ENCODE data around the gene NCAN.
"Not testable (repeated sequence)": the region's sequence is repeated elsewhere in the genome, so short reads cannot be mapped to it uniquely, and the experiment has no call there.

NCAN gene

GRCh38 chr19:19201697-19202630 is 9.8 kb upstream of the NCAN start:
- DNase-seq: no peak

GRCh38 chr19:19202707-19203011 is 9.1 kb upstream of the NCAN start:
- no peak for DNase-seq

- peak; percentile 85 for DNase-seq
Observed at GRCh38 chr19:19203012-19203856, 8.5 kb upstream of the NCAN start, which contains the start of gene NR2C2AP. Gene NR2C2AP, minus strand, starts transcription at chr19:19203414. Its CDS starts 354 bp downstream, at chr19:19203060.

- no peak for DNase-seq
Observed at GRCh38 chr19:19204181-19204580, 7.6 kb upstream of the NCAN start.

- no peak for DNase-seq
Observed at GRCh38 chr19:19205416-19206410, 6.0 kb upstream of the NCAN start.

- no peak for DNase-seq
Observed at GRCh38 chr19:19206938-19207337, 4.8 kb upstream of the NCAN start.

GRCh38 chr19:19207637-19208572 is 3.9 kb upstream of the NCAN start:
- DNase-seq: no peak

DNA sequence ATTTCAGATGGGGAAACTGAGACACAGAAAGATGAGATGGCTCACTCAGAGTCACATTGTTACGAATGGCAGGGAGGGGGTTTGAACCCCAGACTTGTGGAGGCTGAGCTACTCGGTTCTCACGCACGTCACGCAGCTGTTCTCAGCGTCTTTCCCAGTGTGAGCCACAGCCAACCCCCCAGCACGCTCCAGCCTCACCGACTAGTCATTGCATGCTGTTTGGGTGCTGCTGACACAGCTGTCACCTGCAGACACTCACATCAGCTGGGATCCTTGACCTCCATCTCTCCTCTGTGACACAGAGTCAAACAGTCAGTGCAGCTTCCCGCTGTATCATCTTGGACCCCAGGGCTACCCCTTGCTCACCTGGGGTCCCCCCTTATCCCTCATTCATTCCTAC is 2.4 kb upstream of the NCAN start:
- peak; percentile 3 for DNase-seq

DNA sequence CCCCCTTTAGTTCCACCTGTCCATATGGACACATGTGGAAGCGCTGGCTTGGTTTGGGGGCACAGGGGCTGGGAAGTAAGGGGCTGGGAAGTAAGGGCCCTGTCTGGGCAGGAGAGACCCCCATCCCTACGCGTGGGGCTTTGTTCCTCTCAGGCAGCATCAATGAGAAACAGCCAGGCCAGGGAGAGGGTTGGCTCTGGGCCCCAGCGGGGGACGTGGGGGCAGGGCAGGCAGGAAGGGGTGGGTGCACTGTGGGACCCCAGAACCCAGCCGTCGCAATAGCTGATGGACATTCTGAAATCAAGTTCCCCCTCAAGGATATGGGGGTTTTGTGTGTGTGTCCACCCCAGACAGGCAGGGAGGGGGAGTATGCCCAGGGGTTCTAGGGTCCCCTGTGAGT is 1.2 kb downstream of the NCAN start:
- no peak for DNase-seq

- DNase-seq: no peak
Observed at GRCh38 chr19:19213426-19214158, 1.8 kb downstream of the NCAN start.

DNA sequence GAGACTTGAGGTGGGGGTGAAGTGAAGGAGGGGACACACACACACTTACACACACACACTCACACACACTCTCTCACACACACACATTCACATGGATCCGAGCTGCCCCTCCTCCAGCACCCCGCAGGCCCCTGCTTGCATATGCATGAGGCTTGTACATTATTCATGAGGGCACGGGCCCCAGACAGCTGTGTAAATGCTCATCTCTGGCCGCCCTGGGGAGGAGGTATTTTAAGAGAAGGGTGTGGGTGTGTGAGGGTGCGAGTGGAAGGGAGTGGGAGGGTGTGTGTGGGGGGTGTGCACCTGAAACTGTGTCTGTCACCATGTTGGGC is 2.4 kb downstream of the NCAN start:
- DNase-seq: no peak

DNA sequence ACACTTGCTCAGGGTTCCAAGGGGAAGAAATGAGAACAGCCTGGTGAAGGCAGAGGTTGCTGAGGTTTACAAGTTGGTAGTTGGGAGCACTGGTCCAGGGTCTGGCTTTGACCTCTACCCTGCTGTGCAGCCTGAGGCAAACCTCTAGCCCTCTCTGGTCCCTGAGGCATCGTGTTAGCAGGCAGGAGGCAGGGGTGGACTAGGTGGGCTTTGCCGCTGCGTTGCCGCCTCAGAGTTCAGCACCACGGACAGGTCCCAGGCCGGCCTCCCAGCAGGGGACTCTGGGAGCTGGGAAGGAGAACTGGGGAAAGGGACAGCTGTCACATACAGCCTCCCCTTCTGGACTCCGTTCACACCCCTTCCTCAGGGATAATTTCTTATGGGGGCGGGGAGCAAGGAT is 3.1 kb downstream of the NCAN start:
- DNase-seq: no peak

- no peak for DNase-seq
Observed at GRCh38 chr19:19215792-19216191, 4.0 kb downstream of the NCAN start.

DNA sequence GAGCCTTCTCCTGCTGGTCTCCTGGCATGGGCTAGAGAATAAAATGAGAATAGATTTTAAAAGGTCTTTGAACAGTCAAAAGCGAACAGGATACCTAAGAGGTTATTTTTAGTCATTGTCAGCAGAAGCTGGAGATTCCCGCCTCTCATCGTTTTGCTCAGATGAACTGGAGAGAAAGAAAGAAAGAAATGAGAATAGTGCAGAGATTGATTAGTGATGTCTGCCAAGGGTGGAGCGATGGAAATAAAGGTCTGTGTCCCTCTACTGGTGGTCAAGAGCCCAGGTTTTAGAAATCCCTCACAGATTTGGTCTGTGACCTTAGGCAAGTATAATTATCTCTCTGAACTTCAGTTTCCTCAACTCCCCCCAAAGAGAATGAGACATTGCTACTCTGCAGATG is 5.3 kb downstream of the NCAN start:
- no peak for DNase-seq

DNA sequence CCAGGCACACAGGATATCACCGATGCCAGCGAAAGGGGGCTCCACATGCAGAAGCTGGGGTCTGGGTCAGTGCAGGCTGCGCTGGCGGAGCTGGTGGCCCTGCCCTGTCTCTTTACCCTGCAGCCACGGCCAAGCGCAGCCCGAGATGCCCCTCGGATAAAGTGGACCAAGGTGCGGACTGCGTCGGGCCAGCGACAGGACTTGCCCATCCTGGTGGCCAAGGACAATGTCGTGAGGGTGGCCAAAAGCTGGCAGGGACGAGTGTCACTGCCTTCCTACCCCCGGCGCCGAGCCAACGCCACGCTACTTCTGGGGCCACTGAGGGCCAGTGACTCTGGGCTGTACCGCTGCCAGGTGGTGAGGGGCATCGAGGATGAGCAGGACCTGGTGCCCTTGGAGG is 7.2 kb downstream of the NCAN start:
- DNase-seq: no peak

DNA sequence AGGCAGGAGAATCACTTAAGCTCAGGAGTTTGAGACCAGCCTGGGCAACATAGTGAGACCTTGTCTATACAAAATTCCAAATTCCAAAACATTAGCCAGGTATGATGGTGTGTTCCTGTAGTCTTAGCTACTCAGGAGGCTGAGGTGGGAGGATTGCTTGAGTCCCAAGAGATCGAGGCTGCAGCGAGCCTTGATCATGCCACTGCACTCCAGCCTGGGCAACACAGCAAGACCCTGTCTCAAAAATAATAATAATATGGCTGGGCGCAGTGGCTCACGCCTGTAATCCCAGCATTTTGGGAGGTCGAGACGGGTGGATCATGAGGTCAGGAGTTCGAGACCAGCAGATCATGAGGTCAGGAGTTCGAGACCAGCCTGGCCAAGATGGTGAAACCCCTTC is 9.2 kb downstream of the NCAN start:
- DNase-seq: not testable (repeated sequence)

GRCh38 chr19:19223060-19223459 is 11.3 kb downstream of the NCAN start:
- no peak for DNase-seq

DNA sequence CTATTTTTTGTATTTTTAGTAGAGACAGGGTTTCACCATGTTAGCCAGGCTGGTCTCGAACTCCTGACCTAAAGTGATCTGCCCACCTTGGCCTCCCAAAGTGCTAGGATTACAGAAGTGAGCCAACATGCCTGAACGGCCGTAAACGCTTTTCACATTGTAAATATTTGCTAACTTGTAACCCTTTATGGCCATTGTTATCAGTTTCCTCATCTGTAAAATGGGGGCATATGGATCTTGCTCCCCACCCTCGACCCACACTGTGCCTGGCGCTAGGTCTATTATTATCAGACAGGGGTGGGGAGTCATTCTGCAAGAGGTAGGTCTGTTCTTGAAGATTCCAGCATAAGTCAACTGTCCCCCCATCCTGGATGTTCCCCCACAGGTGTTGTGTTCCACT is 11.9 kb downstream of the NCAN start:
- DNase-seq: no peak

GRCh38 chr19:19224150-19224851 is 12.5 kb downstream of the NCAN start:
- DNase-seq: no peak

DNA sequence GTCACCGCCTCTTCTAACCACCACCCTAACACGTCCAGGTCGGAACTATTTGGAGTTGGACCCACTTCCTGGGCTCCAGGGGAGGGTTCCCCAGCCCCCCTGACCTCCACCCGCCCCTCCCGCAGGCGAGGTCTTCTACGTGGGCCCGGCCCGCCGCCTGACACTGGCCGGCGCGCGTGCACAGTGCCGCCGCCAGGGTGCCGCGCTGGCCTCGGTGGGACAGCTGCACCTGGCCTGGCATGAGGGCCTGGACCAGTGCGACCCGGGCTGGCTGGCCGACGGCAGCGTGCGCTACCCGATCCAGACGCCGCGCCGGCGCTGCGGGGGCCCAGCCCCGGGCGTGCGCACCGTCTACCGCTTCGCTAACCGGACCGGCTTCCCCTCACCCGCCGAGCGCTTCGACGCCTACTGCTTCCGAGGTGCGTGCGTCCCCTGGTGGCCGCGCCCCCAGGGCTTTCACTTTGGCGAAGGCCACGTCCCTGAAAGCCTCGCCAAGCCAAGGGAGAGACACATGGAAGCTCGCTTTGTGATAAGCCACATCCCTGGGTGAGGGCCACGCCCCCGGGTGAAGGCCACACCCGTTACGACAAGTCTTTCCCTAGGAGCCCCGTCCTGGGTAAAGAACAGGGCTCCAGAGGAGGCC is 13.2 kb downstream of the NCAN start:
- DNase-seq: no peak
